Upper lobe of left lung (tissue), 6 donors: Measurements from ENCODE around the gene SEMA4A. TPM values are rescaled to one million over a fixed set of nuclear protein-coding genes. Genes with fewer than 3 reads are reported as not detected.
A peak's percentile ranks its signal among the peaks of the same experiment; 100 is the strongest.

Experiments used
- ATAC-seq, 2 donors: fragments of 200-7000 bp; cut with Tn5 transposase; one replicate each; pipeline ENCODE4 v1.9.1; 2022; ENCODE audit warnings: mild to moderate bottlenecking in 2 of 2, moderate library complexity in 2 of 2; ENCODE audit not compliant: low FRiP score in 2 of 2
- DNase-seq, 2 donors: peaks; one replicate each; pipeline ENCODE4 v3.0.0-alpha.2; 2019 to 2020
- H3K27ac ChIP-seq, 4 donors: fragments of 200-600 bp; sonication (generic); one replicate each; pipeline ENCODE4 v1.5.1; 2016 to 2019
- H3K27me3 ChIP-seq, 4 donors: fragments of 200-600 bp; sonication (generic); one replicate each; pipeline ENCODE4 v1.5.1; 2017 to 2019
- H3K36me3 ChIP-seq, 4 donors: fragments of 200-600 bp; sonication (generic); one replicate each; pipeline ENCODE4 v1.5.1; 2016 to 2019
- H3K4me1 ChIP-seq, 4 donors: fragments of 200-600 bp; sonication (generic); one replicate each; pipeline ENCODE4 v1.5.1; 2018 to 2019
- H3K4me3 ChIP-seq, 4 donors: fragments of 200-600 bp; sonication (generic); one replicate each; pipeline ENCODE4 v1.5.1; 2017 to 2019; ENCODE audit warnings: mild to moderate bottlenecking in 2 of 4, moderate library complexity in 1 of 4
- H3K9me3 ChIP-seq, 4 donors: fragments of 200-600 bp; sonication (generic); one replicate each; pipeline ENCODE4 v1.5.1; 2018 to 2019
- EP300 ChIP-seq, 4 donors: sonication (generic); formaldehyde crosslinking; IDR thresholded peaks; one replicate each; pipeline ENCODE4 v1.5.1; 2017; ENCODE audit warnings: antibody characterized with exemption in 4 of 4, control low read depth in 2 of 4
- POLR2A ChIP-seq, 4 donors: fragments of 450-650 bp; IDR thresholded peaks; one replicate each; pipeline ENCODE4 v1.5.1; 2016 to 2017; ENCODE audit warnings: antibody characterized with exemption in 4 of 4, mild to moderate bottlenecking in 2 of 4
- POLR2AphosphoS5 ChIP-seq, 2 donors: sonication (generic); formaldehyde crosslinking; IDR thresholded peaks; one replicate each; pipeline ENCODE4 v1.5.1; 2017; ENCODE audit warnings: antibody characterized with exemption in 2 of 2
- WGBS, 2 donors: methylation state at CpG; one replicate each; pipeline ENCODE4 v1.1.5; 2017 to 2018; 5-methylcytosine and 5-hydroxymethylcytosine counted together
- total RNA-seq, 6 donors: library from RNA; depleted of rRNA in 4 of 6; stranded (reverse); fragments of >200 nt in 4 of 6; gene quantifications; one replicate each; pipeline versions ENCODE4 v1.1.0 to v1.2.1, GENCODE V29; 2016 to 2021
- TF ChIP-seq, protein P1 (sequence below), 6 experiments: fragments of 450-650 bp in 4 of 6; fragments of 200-600 bp in 2 of 6; sonication (generic) in 2 of 6; IDR thresholded peaks; one replicate each; pipeline ENCODE4 v1.5.1; 2016 to 2019; ENCODE audit warnings: antibody characterized with exemption in 6 of 6
- donor health status: DM: no; HTN: no; CAD: no; lungs with moderate emphysema.
- donor health status: DM: no; HTN: yes; CAD: no; lungs with severe emphysema.

The SEMA4A gene
- total RNA-seq, 6 donors from 2014 or later, result 28.9 to 65.9 (median 33.5) TPM

DNA sequence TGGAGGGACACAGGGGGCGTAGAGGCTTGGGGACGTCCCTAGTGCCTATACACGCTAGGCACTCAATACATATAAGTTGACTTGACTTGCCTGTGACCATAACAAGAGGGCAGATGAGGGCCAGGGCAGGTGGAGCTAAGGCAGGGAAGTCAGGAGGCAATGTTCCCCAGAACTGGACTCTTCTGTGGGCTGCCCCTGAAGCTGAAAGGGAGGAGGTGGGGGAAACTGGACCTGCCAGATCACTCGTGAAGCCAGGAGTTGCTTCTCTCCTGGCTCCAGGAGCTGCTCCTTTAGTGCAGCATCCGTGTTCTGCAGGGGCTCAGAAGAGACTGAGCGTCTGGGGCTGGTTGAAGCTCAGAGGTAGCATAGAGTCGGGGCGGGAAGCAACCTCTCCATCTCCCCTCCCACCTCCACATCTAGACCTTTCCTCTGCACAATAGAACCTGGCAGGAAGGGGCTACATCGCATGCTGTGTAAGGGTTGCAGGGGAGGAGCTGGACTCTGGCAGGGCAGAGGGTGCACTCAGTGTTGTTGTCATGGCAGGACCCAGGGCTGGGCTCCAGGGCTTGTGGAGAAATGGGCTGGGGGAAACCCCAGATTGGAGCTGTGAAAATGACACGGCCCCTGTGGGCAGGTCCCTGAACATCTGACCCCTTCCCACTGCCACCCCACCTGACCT, 2.9 kb upstream of the SEMA4A start:
- peaks cover 14 to 54% (median 39%) of the 10 kb centered on the region in 4 donors for H3K4me1 ChIP-seq
- 54 to 60% methylated on average over 9 to 10 of the region's 10 CpGs for WGBS, 2 donors
- TF ChIP-seq POLR2A (IDR thresholded peaks at IDR 0.05), result no peak
- TF ChIP-seq POLR2AphosphoS5 (IDR thresholded peaks at IDR 0.05), result no peak
- TF ChIP-seq, protein P1, sequence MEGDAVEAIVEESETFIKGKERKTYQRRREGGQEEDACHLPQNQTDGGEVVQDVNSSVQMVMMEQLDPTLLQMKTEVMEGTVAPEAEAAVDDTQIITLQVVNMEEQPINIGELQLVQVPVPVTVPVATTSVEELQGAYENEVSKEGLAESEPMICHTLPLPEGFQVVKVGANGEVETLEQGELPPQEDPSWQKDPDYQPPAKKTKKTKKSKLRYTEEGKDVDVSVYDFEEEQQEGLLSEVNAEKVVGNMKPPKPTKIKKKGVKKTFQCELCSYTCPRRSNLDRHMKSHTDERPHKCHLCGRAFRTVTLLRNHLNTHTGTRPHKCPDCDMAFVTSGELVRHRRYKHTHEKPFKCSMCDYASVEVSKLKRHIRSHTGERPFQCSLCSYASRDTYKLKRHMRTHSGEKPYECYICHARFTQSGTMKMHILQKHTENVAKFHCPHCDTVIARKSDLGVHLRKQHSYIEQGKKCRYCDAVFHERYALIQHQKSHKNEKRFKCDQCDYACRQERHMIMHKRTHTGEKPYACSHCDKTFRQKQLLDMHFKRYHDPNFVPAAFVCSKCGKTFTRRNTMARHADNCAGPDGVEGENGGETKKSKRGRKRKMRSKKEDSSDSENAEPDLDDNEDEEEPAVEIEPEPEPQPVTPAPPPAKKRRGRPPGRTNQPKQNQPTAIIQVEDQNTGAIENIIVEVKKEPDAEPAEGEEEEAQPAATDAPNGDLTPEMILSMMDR (IDR thresholded peaks at IDR 0.05), result no peak
- TF ChIP-seq EP300 (IDR thresholded peaks at IDR 0.05), result no peak

DNA sequence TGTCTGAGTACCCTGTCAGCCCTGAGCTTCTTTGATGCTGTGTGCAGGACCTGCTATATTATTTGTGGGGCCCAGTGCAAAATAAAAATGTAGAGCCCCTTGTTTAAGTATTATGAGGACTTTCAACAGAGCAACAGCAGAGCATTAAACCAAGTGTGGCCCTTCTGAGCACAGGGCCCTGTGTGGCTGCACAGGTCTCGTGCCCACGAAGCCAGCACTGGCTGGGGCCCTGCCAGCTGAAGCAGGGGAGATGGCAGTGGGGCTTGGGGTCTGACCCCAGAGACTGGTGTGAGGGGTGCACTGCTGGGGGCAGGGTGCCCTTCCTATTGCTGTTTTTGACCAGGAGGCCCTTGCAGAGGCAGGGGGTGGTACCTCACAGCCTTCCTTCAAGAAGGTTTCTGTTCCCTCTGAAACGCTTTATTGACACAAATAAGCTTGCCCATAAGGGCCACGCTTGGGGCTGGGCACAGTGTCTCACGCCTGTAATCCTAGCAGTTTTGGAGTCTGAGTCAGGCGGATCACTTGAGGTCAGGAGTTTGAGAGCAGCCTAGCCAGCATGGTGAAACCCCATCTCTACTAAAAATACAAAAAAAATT, 2.2 kb upstream of the SEMA4A start:
- TF ChIP-seq EP300 (IDR thresholded peaks at IDR 0.05), result no peak
- peak in 1 of 4 donors; percentile 26 for TF ChIP-seq POLR2A (IDR thresholded peaks at IDR 0.05)
- WGBS, 2 donors, result 52 to 59% methylated on average over 3 to 6 of the region's 6 CpGs
- Histone ChIP-seq H3K27ac (peak overlapping the region in 2 of 4 donors; percentile 20 to 44), H3K27me3 (no peaks in the 10 kb centered on the region), H3K9me3 (no peaks in the 10 kb centered on the region), H3K4me1 (peaks cover 12 to 53% (median 34%) of the 10 kb centered on the region in 4 donors), H3K36me3 (no peaks in the 10 kb centered on the region), H3K4me3 (no peak overlapping the region)
- peak in 1 of 2 donors; percentile 62 for DNase-seq
- ATAC-seq, result no peak

More for the DNA sequence above, 2.9 kb upstream of the SEMA4A start:
- Histone ChIP-seq H3K36me3 (no peaks in the 10 kb centered on the region), H3K9me3 (no peaks in the 10 kb centered on the region), H3K27me3 (no peaks in the 10 kb centered on the region), H3K27ac (peak overlapping the region in 2 of 4 donors; percentile 20 to 44), H3K4me3 (no peak overlapping the region)
- no peak for DNase-seq
- ATAC-seq, result peak in 1 of 2 donors; percentile 0

DNA sequence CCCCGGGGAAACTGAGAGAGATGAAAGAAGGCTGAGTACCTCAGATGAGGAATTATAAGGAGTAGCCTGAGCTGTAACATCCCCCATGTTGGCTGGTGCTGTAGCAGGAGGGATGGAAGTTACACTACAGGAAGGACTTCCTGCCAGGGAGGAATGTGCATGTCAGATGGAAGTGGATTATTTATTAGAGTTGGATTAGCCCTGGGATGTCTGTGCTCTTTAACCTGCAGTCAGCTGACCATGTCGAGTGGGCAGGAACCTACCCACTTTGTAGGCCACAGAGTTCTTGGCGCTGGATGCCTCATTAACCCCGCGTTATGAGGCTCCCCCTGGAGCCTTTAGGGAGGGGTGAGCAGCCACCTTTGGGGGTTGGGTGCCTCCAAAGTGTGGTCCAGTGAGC, 757 bp upstream of the SEMA4A start:
- 54 to 57% methylated on average over 4 to 5 of the region's 5 CpGs for WGBS, 2 donors
- Histone ChIP-seq H3K9me3 (no peaks in the 10 kb centered on the region), H3K4me3 (no peak overlapping the region), H3K27me3 (no peaks in the 10 kb centered on the region), H3K4me1 (peaks cover 0 to 38% (median 22%) of the 10 kb centered on the region in 4 donors), H3K36me3 (no peaks in the 10 kb centered on the region), H3K27ac (peak overlapping the region in 1 of 4 donors; percentile 62)
- no peak for TF ChIP-seq POLR2A (IDR thresholded peaks at IDR 0.05)
- TF ChIP-seq, protein P1 (IDR thresholded peaks at IDR 0.05), result no peak
- TF ChIP-seq POLR2AphosphoS5 (IDR thresholded peaks at IDR 0.05), result no peak
- no peak for TF ChIP-seq EP300 (IDR thresholded peaks at IDR 0.05)
- no peak for ATAC-seq
- no peak for DNase-seq

DNA sequence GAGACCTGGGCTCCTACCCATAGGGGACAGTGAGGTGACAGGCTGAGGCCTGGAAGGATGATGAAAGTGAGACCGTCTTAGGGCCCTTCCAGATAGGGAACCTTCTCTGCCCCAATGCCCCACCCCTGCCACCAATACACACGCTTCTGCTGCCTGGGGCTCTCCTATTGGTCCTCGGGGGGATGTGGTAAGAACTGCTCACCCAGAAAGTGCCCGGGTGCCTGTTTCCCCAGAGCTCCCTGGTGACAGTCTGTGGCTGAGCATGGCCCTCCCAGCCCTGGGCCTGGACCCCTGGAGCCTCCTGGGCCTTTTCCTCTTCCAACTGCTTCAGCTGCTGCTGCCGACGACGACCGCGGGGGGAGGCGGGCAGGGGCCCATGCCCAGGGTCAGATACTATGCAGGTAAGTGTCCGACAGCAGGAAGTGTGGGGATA, 948 bp downstream of the SEMA4A start:
- no peaks in the 10 kb centered on the region for H3K9me3 ChIP-seq
- H3K4me3 ChIP-seq, result peak overlapping the region in 3 of 4 donors; percentile 24 to 33 (median 28)
- peaks cover 0 to 6% (median 0%) of the 10 kb centered on the region in 4 donors for H3K36me3 ChIP-seq
- 25 to 60% methylated on average over 4 to 11 of the region's 11 CpGs for WGBS, 2 donors
- ATAC-seq (peak; percentile 40 to 74), DNase-seq (peak; percentile 81 to 85)
- H3K4me1 ChIP-seq, result peaks cover 0 to 31% (median 19%) of the 10 kb centered on the region in 4 donors
- TF ChIP-seq POLR2AphosphoS5 (IDR thresholded peaks at IDR 0.05) (peak in 1 of 2 donors; percentile 41), POLR2A (IDR thresholded peaks at IDR 0.05) (peak in 1 of 4 donors; percentile 68), EP300 (IDR thresholded peaks at IDR 0.05) (no peak)
- TF ChIP-seq, protein P1 (IDR thresholded peaks at IDR 0.05), result no peak
- no peaks in the 10 kb centered on the region for H3K27me3 ChIP-seq
- H3K27ac ChIP-seq, result peak overlapping the region; percentile 62 to 82 (median 72)

DNA sequence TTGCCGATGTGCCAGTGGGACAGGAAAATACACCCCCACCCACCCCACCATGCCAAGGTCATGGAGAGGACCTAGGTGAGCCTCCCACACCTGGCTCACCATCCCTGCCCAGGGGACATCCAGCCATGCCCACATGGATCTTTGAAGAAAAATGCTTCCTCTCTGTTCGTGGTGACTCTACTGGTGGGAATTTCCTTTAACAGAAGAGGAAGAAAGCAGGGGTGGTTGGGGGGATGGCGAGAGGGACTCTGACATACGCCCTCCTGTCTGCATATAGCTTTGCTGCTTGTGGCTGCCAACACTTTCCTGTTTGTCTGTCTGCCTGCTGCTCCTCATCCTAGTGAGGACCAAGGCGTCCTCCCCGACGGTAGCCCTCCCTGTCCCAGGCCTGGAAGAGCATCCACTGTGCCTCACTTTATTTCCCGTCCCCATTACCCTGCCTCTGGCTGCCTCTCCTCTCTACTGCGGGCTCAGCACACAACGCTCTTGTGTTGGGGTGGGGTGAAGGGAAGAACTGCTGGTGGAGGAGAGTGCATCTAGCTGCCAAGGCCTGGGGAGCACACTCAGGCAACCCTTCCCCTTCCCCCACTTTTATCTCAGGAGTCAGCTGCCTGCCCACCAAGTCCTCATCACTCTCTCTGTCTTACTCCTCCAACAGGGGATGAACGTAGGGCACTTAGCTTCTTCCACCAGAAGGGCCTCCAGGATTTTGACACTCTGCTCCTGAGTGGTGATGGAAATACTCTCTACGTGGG, 2.5 kb downstream of the SEMA4A start:
- Histone ChIP-seq H3K4me3 (peak overlapping the region in 2 of 4 donors; percentile 9 to 33), H3K36me3 (peaks cover 0 to 6% (median 0%) of the 10 kb centered on the region in 4 donors), H3K27me3 (no peaks in the 10 kb centered on the region), H3K4me1 (peaks cover 0 to 40% (median 26%) of the 10 kb centered on the region in 4 donors), H3K27ac (peak overlapping the region in 2 of 4 donors; percentile 66 to 82), H3K9me3 (no peaks in the 10 kb centered on the region)
- ATAC-seq, result no peak
- DNase-seq, result no peak
- no peak for TF ChIP-seq POLR2A (IDR thresholded peaks at IDR 0.05)
- no peak for TF ChIP-seq EP300 (IDR thresholded peaks at IDR 0.05)
- TF ChIP-seq POLR2AphosphoS5 (IDR thresholded peaks at IDR 0.05), result no peak
- TF ChIP-seq, protein P1 (IDR thresholded peaks at IDR 0.05), result no peak
- WGBS, 2 donors, result 53 to 61% methylated on average over 9 to 12 of the region's 12 CpGs
